Neural cell (in vitro differentiated cells): ENCODE data around the gene TPRG1L. TPM values are rescaled to one million over a fixed set of nuclear protein-coding genes. Genes with fewer than 3 reads are reported as not detected.

Experiments
- H2AFZ ChIP-seq: fragments of 200-600, 300-800 bp; sonication (generic), shearing (Covaris generic); 2 replicates; pipeline ENCODE4 v1.6.0; 2014; ENCODE audit warnings: low read depth, mild to moderate bottlenecking, antibody characterized with exemption, low read length, moderate library complexity
- H3F3A ChIP-seq: fragments of 200-600 bp; shearing (Covaris generic); 2 replicates; pipeline ENCODE4 v1.6.1; 2016; ENCODE audit warnings: mild to moderate bottlenecking, moderate library complexity, mixed read lengths, antibody characterized with exemption, low read length; ENCODE audit not compliant: insufficient read depth, poor library complexity, severe bottlenecking
- H3K27ac ChIP-seq: fragments of 200-600, 300-800 bp; sonication (generic), shearing (Covaris generic); 2 replicates; pipeline ENCODE4 v1.5.1; 2014; ENCODE audit warnings: mild to moderate bottlenecking, low read length, moderate library complexity
- H3K27me3 ChIP-seq: fragments of 300-800, 200-600 bp; sonication (generic), shearing (Covaris generic); 2 replicates; pipeline ENCODE4 v1.6.0; 2014; ENCODE audit warnings: mild to moderate bottlenecking, low read depth, low read length, moderate library complexity; ENCODE audit not compliant: insufficient read depth
- H3K36me3 ChIP-seq: fragments of 300-800, 200-600 bp; sonication (generic), shearing (Covaris generic); 2 replicates; pipeline ENCODE4 v1.5.1; 2014; ENCODE audit warnings: mild to moderate bottlenecking, antibody characterized with exemption, low read length, moderate library complexity; ENCODE audit not compliant: insufficient read depth
- H3K4me2 ChIP-seq: fragments of 300-800, 200-600 bp; sonication (generic), shearing (Covaris generic); 2 replicates; pipeline ENCODE4 v1.6.0; 2014; ENCODE audit warnings: mild to moderate bottlenecking, low read length
- H3K4me3 ChIP-seq: fragments of 300-800, 200-600 bp; sonication (generic), shearing (Covaris generic); 2 replicates; pipeline ENCODE4 v1.5.1; 2014; ENCODE audit warnings: mild to moderate bottlenecking, low read length, moderate library complexity
- H3K79me2 ChIP-seq: fragments of 200-600 bp; shearing (Covaris generic); replicated peaks from 2 replicates; pipeline ENCODE4 v1.6.0; 2014; ENCODE audit warnings: mild to moderate bottlenecking, low read length, moderate library complexity; ENCODE audit not compliant: insufficient read depth
- H3K9ac ChIP-seq: fragments of 300-800, 200-600 bp; sonication (generic), shearing (Covaris generic); 2 replicates; pipeline ENCODE4 v1.6.1; 2016; ENCODE audit warnings: mild to moderate bottlenecking, low read length, mixed read lengths
- H3K9me2 ChIP-seq: fragments of 200-600 bp; shearing (Covaris generic); 2 replicates; pipeline ENCODE4 v1.6.1; 2016; ENCODE audit warnings: mild to moderate bottlenecking, low read length, mixed read lengths; ENCODE audit not compliant: insufficient read depth
- H3K9me3 ChIP-seq: fragments of 200-600, 300-800 bp; sonication (generic), shearing (Covaris generic); 2 replicates; pipeline ENCODE4 v1.6.1; 2016; ENCODE audit warnings: mild to moderate bottlenecking, mixed run types, low read length, moderate library complexity, mixed read lengths
- H4K20me1 ChIP-seq: fragments of 200-600 bp; shearing (Covaris generic); 2 replicates; pipeline ENCODE4 v1.6.1; 2016; ENCODE audit warnings: mild to moderate bottlenecking, mixed run types; ENCODE audit not compliant: insufficient read depth
- SMC3 ChIP-seq: fragments of 450-650 bp; conservative IDR thresholded peaks from 2 replicates; pipeline ENCODE4 v1.6.1; 2014; ENCODE audit warnings: antibody characterized with exemption, mild to moderate bottlenecking, moderate library complexity; ENCODE audit not compliant: poor library complexity
- polyA plus RNA-seq: library from polyadenylated mRNA; depleted of rRNA; stranded (reverse); fragments of >200 nt; gene quantifications from 2 replicates; pipeline ENCODE4 v1.2.3, GENCODE V29; 2014

The TPRG1L gene
- polyA plus RNA-seq, 1 donor from 2014 or later: 22.4 TPM

- Histone ChIP-seq H3K4me2 (no peak overlapping the region), H3K36me3 (no peaks in the 10 kb centered on the region), H4K20me1 (no peaks in the 10 kb centered on the region), H2AFZ (no peak overlapping the region), H3K79me2 (no peaks in the 10 kb centered on the region), H3K27me3 (no peaks in the 10 kb centered on the region), H3K4me3 (no peak overlapping the region), H3K9ac (no peak overlapping the region), H3K9me3 (no peaks in the 10 kb centered on the region), H3F3A (no peaks in the 10 kb centered on the region), H3K27ac (no peak overlapping the region), H3K9me2 (no peaks in the 10 kb centered on the region)
- no peak for TF ChIP-seq SMC3
These were observed 54.3 kb downstream of the TPRG1L start for GRCh38 chr1:3679098-3679555.

Other genes with a start within 250 kb of the TPRG1L start
- gene ARHGEF16, start 170.3 kb upstream of the TPRG1L start, polyA plus RNA-seq: 0.64 and 0.96 TPM in 2 replicates
- 6.0 and 17.6 TPM in 2 replicates for gene MEGF6, start 13.5 kb upstream of the TPRG1L start, polyA plus RNA-seq
- gene WRAP73, start 25.1 kb downstream of the TPRG1L start, polyA plus RNA-seq: 32.9 and 50.7 TPM in 2 replicates
- not detected in 2 replicates for gene TP73, start 27.5 kb downstream of the TPRG1L start, polyA plus RNA-seq
- not detected in 2 replicates for gene CCDC27, start 127.4 kb downstream of the TPRG1L start, polyA plus RNA-seq
- gene SMIM1, start 147.7 kb downstream of the TPRG1L start, polyA plus RNA-seq: not detected in 2 replicates
- 59.2 and 63.5 TPM in 2 replicates for gene LRRC47, start 171.5 kb downstream of the TPRG1L start, polyA plus RNA-seq
- 8.1 and 21.5 TPM in 2 replicates for gene CEP104, start 232.2 kb downstream of the TPRG1L start, polyA plus RNA-seq
- gene DFFB, start 232.5 kb downstream of the TPRG1L start, polyA plus RNA-seq: 20.2 and 21.0 TPM in 2 replicates